ENCODE data around the gene FAM81A.

DNA sequence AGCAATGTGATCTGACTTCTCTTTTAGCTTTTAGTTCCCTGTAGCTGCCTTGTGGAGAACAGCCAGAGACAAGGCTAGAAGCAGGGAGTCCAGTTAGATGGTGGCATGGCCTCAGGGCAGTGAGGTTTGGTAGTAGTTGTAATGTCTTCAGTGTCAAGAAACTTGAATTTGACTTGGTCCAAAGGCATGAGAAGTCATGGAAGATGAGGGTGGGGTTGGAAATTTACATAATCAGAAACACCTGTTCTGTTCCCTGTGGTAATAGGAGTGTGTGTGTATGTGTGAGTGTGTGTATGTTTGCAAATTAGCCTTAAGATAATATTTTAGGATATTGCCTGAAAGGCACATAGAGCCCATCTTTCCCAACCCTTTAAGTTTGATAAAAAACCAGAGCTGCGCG is 118.4 kb downstream of the FAM81A start:
- no peak for TF ChIP-seq OSR1 (CRISPR knock-in tag; IDR thresholded peaks at IDR 0.05)
- no peak for TF ChIP-seq GLIS3 (CRISPR knock-in tag; IDR thresholded peaks at IDR 0.05)
- TF ChIP-seq, protein P1, sequence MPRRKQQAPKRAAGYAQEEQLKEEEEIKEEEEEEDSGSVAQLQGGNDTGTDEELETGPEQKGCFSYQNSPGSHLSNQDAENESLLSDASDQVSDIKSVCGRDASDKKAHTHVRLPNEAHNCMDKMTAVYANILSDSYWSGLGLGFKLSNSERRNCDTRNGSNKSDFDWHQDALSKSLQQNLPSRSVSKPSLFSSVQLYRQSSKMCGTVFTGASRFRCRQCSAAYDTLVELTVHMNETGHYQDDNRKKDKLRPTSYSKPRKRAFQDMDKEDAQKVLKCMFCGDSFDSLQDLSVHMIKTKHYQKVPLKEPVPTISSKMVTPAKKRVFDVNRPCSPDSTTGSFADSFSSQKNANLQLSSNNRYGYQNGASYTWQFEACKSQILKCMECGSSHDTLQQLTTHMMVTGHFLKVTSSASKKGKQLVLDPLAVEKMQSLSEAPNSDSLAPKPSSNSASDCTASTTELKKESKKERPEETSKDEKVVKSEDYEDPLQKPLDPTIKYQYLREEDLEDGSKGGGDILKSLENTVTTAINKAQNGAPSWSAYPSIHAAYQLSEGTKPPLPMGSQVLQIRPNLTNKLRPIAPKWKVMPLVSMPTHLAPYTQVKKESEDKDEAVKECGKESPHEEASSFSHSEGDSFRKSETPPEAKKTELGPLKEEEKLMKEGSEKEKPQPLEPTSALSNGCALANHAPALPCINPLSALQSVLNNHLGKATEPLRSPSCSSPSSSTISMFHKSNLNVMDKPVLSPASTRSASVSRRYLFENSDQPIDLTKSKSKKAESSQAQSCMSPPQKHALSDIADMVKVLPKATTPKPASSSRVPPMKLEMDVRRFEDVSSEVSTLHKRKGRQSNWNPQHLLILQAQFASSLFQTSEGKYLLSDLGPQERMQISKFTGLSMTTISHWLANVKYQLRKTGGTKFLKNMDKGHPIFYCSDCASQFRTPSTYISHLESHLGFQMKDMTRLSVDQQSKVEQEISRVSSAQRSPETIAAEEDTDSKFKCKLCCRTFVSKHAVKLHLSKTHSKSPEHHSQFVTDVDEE (CRISPR knock-in tag; IDR thresholded peaks at IDR 0.05): no peak
- TF ChIP-seq ZNF565 (CRISPR knock-in tag; conservative IDR thresholded peaks at IDR 0.05; ENCODE audit: low read depth): no peak
- no peak for TF ChIP-seq ZFP3 (CRISPR knock-in tag; IDR thresholded peaks at IDR 0.05)
- TF ChIP-seq PATZ1 (CRISPR knock-in tag; IDR thresholded peaks at IDR 0.05; ENCODE audit: borderline replicate concordance): no peak
- TF ChIP-seq TOX (CRISPR knock-in tag; IDR thresholded peaks at IDR 0.05; ENCODE audit: borderline replicate concordance): no peak
- no peak for TF ChIP-seq ZFP30 (CRISPR knock-in tag; IDR thresholded peaks at IDR 0.05)
- no peak for TF ChIP-seq ZNF70 (CRISPR knock-in tag; IDR thresholded peaks at IDR 0.05)
- TF ChIP-seq, protein P2, sequence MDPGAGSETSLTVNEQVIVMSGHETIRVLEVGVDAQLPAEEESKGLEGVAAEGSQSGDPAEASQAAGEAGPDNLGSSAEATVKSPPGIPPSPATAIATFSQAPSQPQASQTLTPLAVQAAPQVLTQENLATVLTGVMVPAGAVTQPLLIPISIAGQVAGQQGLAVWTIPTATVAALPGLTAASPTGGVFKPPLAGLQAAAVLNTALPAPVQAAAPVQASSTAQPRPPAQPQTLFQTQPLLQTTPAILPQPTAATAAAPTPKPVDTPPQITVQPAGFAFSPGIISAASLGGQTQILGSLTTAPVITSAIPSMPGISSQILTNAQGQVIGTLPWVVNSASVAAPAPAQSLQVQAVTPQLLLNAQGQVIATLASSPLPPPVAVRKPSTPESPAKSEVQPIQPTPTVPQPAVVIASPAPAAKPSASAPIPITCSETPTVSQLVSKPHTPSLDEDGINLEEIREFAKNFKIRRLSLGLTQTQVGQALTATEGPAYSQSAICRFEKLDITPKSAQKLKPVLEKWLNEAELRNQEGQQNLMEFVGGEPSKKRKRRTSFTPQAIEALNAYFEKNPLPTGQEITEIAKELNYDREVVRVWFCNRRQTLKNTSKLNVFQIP (CRISPR knock-in tag; IDR thresholded peaks at IDR 0.05; ENCODE audit: borderline replicate concordance, low read depth): no peak
- TF ChIP-seq CSRNP3 (CRISPR knock-in tag; IDR thresholded peaks at IDR 0.05): no peak

All from SK-N-SH treated with all-trans-retinoic acid at 6 μM for 48 hours (cell line).